ENCODE results near the gene URB2.

URB2 gene

GRCh38 chr1:229645324-229645993 is 19.4 kb downstream of the URB2 start:
- Histone ChIP-seq H3K4me3 (no peak overlapping the region), H3K27ac (no peak overlapping the region)
- TF ChIP-seq CTCF (IDR thresholded peaks at IDR 0.05), result no peak
- no peak for DNase-seq (ENCODE audit: low spot score)

- H3K27ac ChIP-seq, result no peak overlapping the region
- no peak overlapping the region for H3K4me3 ChIP-seq
- no peak for TF ChIP-seq CTCF (IDR thresholded peaks at IDR 0.05)
- no peak for DNase-seq (ENCODE audit: low spot score)
Measured at GRCh38 chr1:229648406-229648805, 22.4 kb downstream of the URB2 start.

- no peak for DNase-seq (ENCODE audit: low spot score)
- no peak overlapping the region for H3K4me3 ChIP-seq
- no peak for TF ChIP-seq CTCF (IDR thresholded peaks at IDR 0.05)
- H3K27ac ChIP-seq, result no peak overlapping the region
Measured at GRCh38 chr1:229650045-229650444, 24.0 kb downstream of the URB2 start.

- no peak for TF ChIP-seq CTCF (IDR thresholded peaks at IDR 0.05)
- H3K4me3 ChIP-seq, result no peak overlapping the region
- no peak for DNase-seq (ENCODE audit: low spot score)
- no peak overlapping the region for H3K27ac ChIP-seq
Measured at GRCh38 chr1:229651546-229651945, 25.5 kb downstream of the URB2 start.

GRCh38 chr1:229653420-229653819 is 27.4 kb downstream of the URB2 start:
- no peak for TF ChIP-seq CTCF (IDR thresholded peaks at IDR 0.05)
- no peak for DNase-seq (ENCODE audit: low spot score)
- Histone ChIP-seq H3K4me3 (no peak overlapping the region), H3K27ac (no peak overlapping the region)

- Histone ChIP-seq H3K27ac (no peak overlapping the region), H3K4me3 (no peak overlapping the region)
- TF ChIP-seq CTCF (IDR thresholded peaks at IDR 0.05), result no peak
- no peak for DNase-seq (ENCODE audit: low spot score)
Measured at GRCh38 chr1:229655781-229656180, 29.7 kb downstream of the URB2 start.

- no peak for DNase-seq (ENCODE audit: low spot score)
- no peak for TF ChIP-seq CTCF (IDR thresholded peaks at IDR 0.05)
- Histone ChIP-seq H3K27ac (no peak overlapping the region), H3K4me3 (no peak overlapping the region)
Measured at GRCh38 chr1:229657993-229658755, 32.1 kb downstream of the URB2 start.

All from coronary artery (tissue), 2 donors.